Ascending aorta (tissue), 2 donors: Measurements from ENCODE around the gene CELSR1. TPM values are rescaled to one million over a fixed set of nuclear protein-coding genes. Genes with fewer than 3 reads are reported as not detected.

ENCODE experiments used
- DNase-seq, 2 donors: peaks; one replicate each; pipeline ENCODE4 v3.0.0-alpha.2; 2019; ENCODE audit warnings: low spot score in 2 of 2
- H3K27ac ChIP-seq, 2 donors: fragments of 200-600 bp; sonication (generic); one replicate each; pipeline ENCODE4 v1.5.1; 2016 to 2017; ENCODE audit warnings: mild to moderate bottlenecking in 1 of 2
- H3K27me3 ChIP-seq: fragments of 200-600 bp; sonication (generic); one replicate; pipeline ENCODE4 v1.5.1; 2017
- H3K36me3 ChIP-seq, 2 donors: fragments of 200-600 bp; sonication (generic); one replicate each; pipeline ENCODE4 v1.5.1; 2016
- H3K4me1 ChIP-seq, 2 donors: fragments of 200-600 bp; sonication (generic); one replicate each; pipeline ENCODE4 v1.5.1; 2016 to 2017; ENCODE audit warnings: mild to moderate bottlenecking in 1 of 2
- H3K4me3 ChIP-seq, 2 donors: fragments of 200-600 bp; sonication (generic); one replicate each; pipeline ENCODE4 v1.5.1; 2016 to 2017; ENCODE audit warnings: mild to moderate bottlenecking in 1 of 2
- H3K9me3 ChIP-seq, 2 donors: fragments of 200-600 bp; sonication (generic); one replicate each; pipeline ENCODE4 v1.5.1; 2016
- CTCF ChIP-seq, 3 experiments: fragments of 200-600 bp in 2 of 3; fragments of 450-650 bp in 1 of 3; sonication (generic) in 2 of 3; IDR thresholded peaks; one replicate each; pipeline ENCODE4 v1.5.1; 2016 to 2019; ENCODE audit warnings: antibody characterized with exemption in 3 of 3, mild to moderate bottlenecking in 1 of 3, moderate library complexity in 1 of 3
- intact Hi-C: fragments of 100-400 bp; cut with DNase I; formaldehyde crosslinking; loops from one replicate; pipeline ENCODE4 v1.15.1; 2023
- total RNA-seq: library from RNA; depleted of rRNA; stranded (reverse); fragments of >200 nt; gene quantifications from one replicate; pipeline ENCODE4 v1.1.0, GENCODE V29; 2016

The CELSR1 gene
- total RNA-seq, 1 donor from 2014 or later = 10.5 TPM

DNA sequence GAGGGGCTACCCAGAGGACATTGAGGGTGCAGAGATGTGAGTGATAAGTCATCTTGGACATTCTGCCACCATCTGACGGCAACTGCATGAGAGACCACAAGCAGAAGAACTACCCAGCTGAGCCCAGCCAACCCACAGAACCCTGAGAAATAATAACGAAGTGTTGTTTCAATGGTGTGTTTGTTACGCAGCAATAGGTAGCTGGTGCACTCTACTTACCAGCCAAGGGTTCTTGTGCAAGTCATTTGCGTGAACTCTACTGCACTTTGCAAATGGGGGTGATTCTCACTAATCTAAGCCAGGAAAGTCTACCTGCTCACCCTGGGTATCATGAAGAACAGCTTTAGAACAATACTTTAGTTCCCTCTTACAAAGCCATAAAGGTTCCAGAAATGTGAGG is 15.8 kb upstream of the CELSR1 start:
- Histone ChIP-seq H3K4me3 (no peak overlapping the region), H3K27me3 (no peaks in the 10 kb centered on the region), H3K4me1 (peaks cover 0 to 3% of the 10 kb centered on the region in 2 donors), H3K9me3 (peaks cover 0 to 3% of the 10 kb centered on the region in 2 donors), H3K36me3 (no peaks in the 10 kb centered on the region), H3K27ac (no peak overlapping the region)
- TF ChIP-seq CTCF (IDR thresholded peaks at IDR 0.05) = no peak
- DNase-seq = no peak
- intact Hi-C loops = no loop called here

GRCh38 chr22:46551996-46552395 is 14.6 kb upstream of the CELSR1 start:
- intact Hi-C loops = no loop called here
- no peaks in the 10 kb centered on the region for H3K27me3 ChIP-seq
- no peak overlapping the region for H3K27ac ChIP-seq
- H3K9me3 ChIP-seq = peaks cover 0 to 3% of the 10 kb centered on the region in 2 donors
- no peak overlapping the region for H3K4me3 ChIP-seq
- no peaks in the 10 kb centered on the region for H3K36me3 ChIP-seq
- TF ChIP-seq CTCF (IDR thresholded peaks at IDR 0.05) = no peak
- peaks cover 8 to 15% of the 10 kb centered on the region in 2 donors for H3K4me1 ChIP-seq
- no peak for DNase-seq

- intact Hi-C loops = no loop called here
- no peak overlapping the region for H3K4me3 ChIP-seq
- no peaks in the 10 kb centered on the region for H3K9me3 ChIP-seq
- no peak for TF ChIP-seq CTCF (IDR thresholded peaks at IDR 0.05)
- DNase-seq = no peak
- peaks cover 9 to 22% of the 10 kb centered on the region in 2 donors for H3K4me1 ChIP-seq
- H3K27me3 ChIP-seq = no peaks in the 10 kb centered on the region
- H3K27ac ChIP-seq = no peak overlapping the region
- H3K36me3 ChIP-seq = no peaks in the 10 kb centered on the region
Measured at GRCh38 chr22:46551321-46551720, 13.9 kb upstream of the CELSR1 start.

- DNase-seq = no peak
- Histone ChIP-seq H3K36me3 (no peaks in the 10 kb centered on the region), H3K9me3 (no peaks in the 10 kb centered on the region), H3K4me1 (peaks cover 9 to 23% of the 10 kb centered on the region in 2 donors), H3K27ac (no peak overlapping the region), H3K27me3 (no peaks in the 10 kb centered on the region), H3K4me3 (no peak overlapping the region)
- no peak for TF ChIP-seq CTCF (IDR thresholded peaks at IDR 0.05)
- intact Hi-C loops = no loop called here
Measured at GRCh38 chr22:46549971-46550641, 12.7 kb upstream of the CELSR1 start.

DNA sequence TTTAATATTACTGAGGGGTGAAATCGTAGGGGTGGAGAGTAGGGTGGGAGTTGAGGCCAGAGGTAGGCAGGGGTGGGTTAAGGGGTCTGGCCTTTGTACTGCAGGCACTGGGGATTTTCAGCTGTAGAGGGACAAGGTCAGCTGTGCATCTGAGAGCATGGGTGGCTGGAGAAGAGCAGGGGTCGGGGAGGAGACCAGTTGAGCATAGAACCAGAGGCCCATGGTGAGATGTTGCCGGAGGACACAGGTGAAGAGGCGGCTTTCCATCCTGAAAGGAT is 12.1 kb upstream of the CELSR1 start:
- no peak overlapping the region for H3K27ac ChIP-seq
- no peak for DNase-seq
- H3K4me3 ChIP-seq = no peak overlapping the region
- peaks cover 9 to 23% of the 10 kb centered on the region in 2 donors for H3K4me1 ChIP-seq
- TF ChIP-seq CTCF (IDR thresholded peaks at IDR 0.05) = no peak
- intact Hi-C loops = no loop called here
- H3K27me3 ChIP-seq = no peaks in the 10 kb centered on the region
- H3K36me3 ChIP-seq = no peaks in the 10 kb centered on the region
- no peaks in the 10 kb centered on the region for H3K9me3 ChIP-seq

- peaks cover 9 to 23% of the 10 kb centered on the region in 2 donors for H3K4me1 ChIP-seq
- DNase-seq = peak; percentile 76 to 84
- no peak overlapping the region for H3K4me3 ChIP-seq
- H3K27me3 ChIP-seq = no peaks in the 10 kb centered on the region
- no peaks in the 10 kb centered on the region for H3K9me3 ChIP-seq
- intact Hi-C loops = no loop called here
- TF ChIP-seq CTCF (IDR thresholded peaks at IDR 0.05) = no peak
- H3K36me3 ChIP-seq = no peaks in the 10 kb centered on the region
- H3K27ac ChIP-seq = peak overlapping the region; percentile 41 to 63
Measured at GRCh38 chr22:46547883-46548244, 10.4 kb upstream of the CELSR1 start.
